Measurements from ENCODE around the gene BUD23. TPM values are rescaled to one million over a fixed set of nuclear protein-coding genes. Genes with fewer than 3 reads are reported as not detected.

BUD23 gene
- total RNA-seq (2021; fragmentation: NEBNext Ultra II Directional; extraction: Animal tissue kit (Norgen Biotek cat#: 25700)) = 10 to 100 TPM; 70.1 to 91.4 (median 83.4) TPM
- long read RNA-seq, transcript BUD23-206 (12 exons, 1,260 nt) = minor isoform, 11 of 191 reads
- long read RNA-seq, transcript BUD23-201 (12 exons, 1,230 nt) = major isoform, 151 of 191 reads
- long read RNA-seq, partial matches to known transcripts = 13 of 191 reads
- long read RNA-seq, other reads (novel, unspliced or antisense) = 15 of 191 reads

GRCh38 chr7:73683056-73683787 lies at the start of gene BUD23, which contains the start of gene DNAJC30:
BUD23 (plus strand) TSS chr7:73683597; CDS start chr7:73683626, 29 bp downstream.
DNAJC30 (minus strand) TSS chr7:73683453; CDS start chr7:73683423, 30 bp downstream.
- TF ChIP-seq CTCF (IDR thresholded peaks at IDR 0.05) = 0 out of 2 replicates have a peak, but pooled peaks have one; percentile 9
- DNase-seq = peak; percentile 93

GRCh38 chr7:73633844-73634243 lies 49.6 kb upstream of the BUD23 start:
- Mint-ChIP-seq H3K4me3 (no peak overlapping the region), H3K27me3 (ENCODE audit: insufficient read depth) (peaks cover 14% of the 10 kb centered on the region), H3K36me3 (ENCODE audit: low read depth) (no peaks in the 10 kb centered on the region), H3K9me3 (no peaks in the 10 kb centered on the region), H3K4me1 (ENCODE audit: low read depth) (peaks cover 18% of the 10 kb centered on the region), H3K27ac (no peak overlapping the region)
- no peak for TF ChIP-seq CTCF (IDR thresholded peaks at IDR 0.05)
- no peak for DNase-seq

More at GRCh38 chr7:73683056-73683787, at the start of gene BUD23, which contains the start of gene DNAJC30:
- Mint-ChIP-seq H3K27ac (peak within 1 kb of the TSS; percentile 89), H3K27me3 (ENCODE audit: insufficient read depth) (no peaks in the 10 kb centered on the region; the same call in 1 of the 2 replicates), H3K9me3 (no peaks in the 10 kb centered on the region), H3K36me3 (ENCODE audit: low read depth) (peaks cover 20% of the 10 kb centered on the region), H3K4me1 (ENCODE audit: low read depth) (peaks cover 27% of the 10 kb centered on the region), H3K4me3 (peak within 1 kb of the TSS; percentile 96)

- DNase-seq = no peak
- peaks cover 18% of the 10 kb centered on the region for H3K27me3 Mint-ChIP-seq (ENCODE audit: insufficient read depth)
- no peak overlapping the region for H3K27ac Mint-ChIP-seq
- peaks cover 18% of the 10 kb centered on the region for H3K4me1 Mint-ChIP-seq (ENCODE audit: low read depth)
- no peaks in the 10 kb centered on the region for H3K36me3 Mint-ChIP-seq (ENCODE audit: low read depth)
- no peaks in the 10 kb centered on the region for H3K9me3 Mint-ChIP-seq
- no peak overlapping the region for H3K4me3 Mint-ChIP-seq
- no peak for TF ChIP-seq CTCF (IDR thresholded peaks at IDR 0.05)
These were observed 47.8 kb upstream of the BUD23 start for GRCh38 chr7:73635428-73636200.

GRCh38 chr7:73638911-73639310 lies 44.5 kb upstream of the BUD23 start:
- Mint-ChIP-seq H3K27me3 (ENCODE audit: insufficient read depth) (peaks cover 29% of the 10 kb centered on the region), H3K27ac (no peak overlapping the region), H3K4me1 (ENCODE audit: low read depth) (peaks cover 18% of the 10 kb centered on the region), H3K4me3 (no peak overlapping the region), H3K36me3 (ENCODE audit: low read depth) (no peaks in the 10 kb centered on the region), H3K9me3 (no peaks in the 10 kb centered on the region)
- TF ChIP-seq CTCF (IDR thresholded peaks at IDR 0.05) = no peak
- DNase-seq = no peak

- no peak for TF ChIP-seq CTCF (IDR thresholded peaks at IDR 0.05)
- DNase-seq = no peak
- no peaks in the 10 kb centered on the region for H3K9me3 Mint-ChIP-seq
- no peaks in the 10 kb centered on the region for H3K4me1 Mint-ChIP-seq (ENCODE audit: low read depth)
- H3K27ac Mint-ChIP-seq = no peak overlapping the region
- peaks cover 43% of the 10 kb centered on the region for H3K27me3 Mint-ChIP-seq (ENCODE audit: insufficient read depth)
- H3K4me3 Mint-ChIP-seq = no peak overlapping the region
- H3K36me3 Mint-ChIP-seq (ENCODE audit: low read depth) = no peaks in the 10 kb centered on the region
These were observed 40.6 kb upstream of the BUD23 start for GRCh38 chr7:73642834-73643233.
